Transverse colon (tissue), 3 donors: ENCODE measurements around the gene CHCHD3.

Source experiments
- POLR2A ChIP-seq: fragments of 450-650 bp; IDR thresholded peaks from one replicate; pipeline ENCODE4 v1.6.1; 2016; ENCODE audit warnings: antibody characterized with exemption, mild to moderate bottlenecking, moderate library complexity
- TF ChIP-seq, protein P1 (sequence below), 5 experiments: fragments of 200-600 bp in 3 of 5; fragments of 450-650 bp in 2 of 5; sonication (generic) in 3 of 5; IDR thresholded peaks; 1 replicate in 2 of 5; 2 replicates in 3 of 5; pipeline ENCODE4 v1.5.1; 2016 to 2017; ENCODE audit warnings: antibody characterized with exemption in 5 of 5, inconsistent platforms in 3 of 5, mild to moderate bottlenecking in 2 of 5, moderate library complexity in 1 of 5

DNA sequence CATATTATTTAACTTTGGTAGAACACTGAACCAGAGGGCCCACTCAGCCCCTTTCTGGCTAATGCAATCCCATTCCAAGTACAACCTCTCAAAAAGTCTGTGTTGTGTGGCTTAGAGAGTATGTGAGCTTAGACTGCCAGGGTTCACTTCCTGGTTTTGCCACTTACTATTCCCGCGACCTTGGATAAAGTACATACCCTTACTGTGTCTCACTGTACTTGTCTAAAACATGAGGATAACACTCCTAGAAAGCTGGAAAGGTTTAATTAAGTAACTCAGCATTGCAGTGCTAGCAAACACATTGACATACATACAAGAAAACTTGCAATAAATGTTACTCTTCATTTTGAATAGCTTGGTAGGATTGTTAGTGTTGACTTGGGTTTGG lies 215.8 kb downstream of the CHCHD3 start:
- no peak for TF ChIP-seq POLR2A
- TF ChIP-seq, protein P1, sequence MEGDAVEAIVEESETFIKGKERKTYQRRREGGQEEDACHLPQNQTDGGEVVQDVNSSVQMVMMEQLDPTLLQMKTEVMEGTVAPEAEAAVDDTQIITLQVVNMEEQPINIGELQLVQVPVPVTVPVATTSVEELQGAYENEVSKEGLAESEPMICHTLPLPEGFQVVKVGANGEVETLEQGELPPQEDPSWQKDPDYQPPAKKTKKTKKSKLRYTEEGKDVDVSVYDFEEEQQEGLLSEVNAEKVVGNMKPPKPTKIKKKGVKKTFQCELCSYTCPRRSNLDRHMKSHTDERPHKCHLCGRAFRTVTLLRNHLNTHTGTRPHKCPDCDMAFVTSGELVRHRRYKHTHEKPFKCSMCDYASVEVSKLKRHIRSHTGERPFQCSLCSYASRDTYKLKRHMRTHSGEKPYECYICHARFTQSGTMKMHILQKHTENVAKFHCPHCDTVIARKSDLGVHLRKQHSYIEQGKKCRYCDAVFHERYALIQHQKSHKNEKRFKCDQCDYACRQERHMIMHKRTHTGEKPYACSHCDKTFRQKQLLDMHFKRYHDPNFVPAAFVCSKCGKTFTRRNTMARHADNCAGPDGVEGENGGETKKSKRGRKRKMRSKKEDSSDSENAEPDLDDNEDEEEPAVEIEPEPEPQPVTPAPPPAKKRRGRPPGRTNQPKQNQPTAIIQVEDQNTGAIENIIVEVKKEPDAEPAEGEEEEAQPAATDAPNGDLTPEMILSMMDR (IDR thresholded peaks at IDR 0.05), result no peak
